Fibroblast of the aortic adventitia (primary cell): ENCODE results near the gene TM2D1. TPM values are rescaled to one million over a fixed set of nuclear protein-coding genes. Genes with fewer than 3 reads are reported as not detected.

Source experiments
- DNase-seq: peaks from one replicate; pipeline ENCODE4 v3.0.0-alpha.2; 2010; ENCODE audit warnings: low read depth
- H3K4me3 ChIP-seq: 2 replicates; pipeline ENCODE4 v1.5.1; 2011; ENCODE audit warnings: low read depth, mild to moderate bottlenecking, control low read depth, low read length, moderate library complexity
- total RNA-seq: library from RNA; depleted of rRNA; stranded (reverse); fragments of >200 nt; gene quantifications from 2 replicates; pipeline ENCODE4 v1.2.3, GENCODE V29; 2012; ENCODE audit warnings: low replicate concordance
- TF ChIP-seq, protein P1 (sequence below): IDR thresholded peaks from 2 replicates; pipeline ENCODE4 v1.5.1; 2011; ENCODE audit warnings: mild to moderate bottlenecking, low read length, control low read depth, inconsistent platforms; ENCODE audit not compliant: insufficient read depth

TM2D1 gene
- 55.0 and 89.8 TPM in 2 replicates for total RNA-seq

DNA sequence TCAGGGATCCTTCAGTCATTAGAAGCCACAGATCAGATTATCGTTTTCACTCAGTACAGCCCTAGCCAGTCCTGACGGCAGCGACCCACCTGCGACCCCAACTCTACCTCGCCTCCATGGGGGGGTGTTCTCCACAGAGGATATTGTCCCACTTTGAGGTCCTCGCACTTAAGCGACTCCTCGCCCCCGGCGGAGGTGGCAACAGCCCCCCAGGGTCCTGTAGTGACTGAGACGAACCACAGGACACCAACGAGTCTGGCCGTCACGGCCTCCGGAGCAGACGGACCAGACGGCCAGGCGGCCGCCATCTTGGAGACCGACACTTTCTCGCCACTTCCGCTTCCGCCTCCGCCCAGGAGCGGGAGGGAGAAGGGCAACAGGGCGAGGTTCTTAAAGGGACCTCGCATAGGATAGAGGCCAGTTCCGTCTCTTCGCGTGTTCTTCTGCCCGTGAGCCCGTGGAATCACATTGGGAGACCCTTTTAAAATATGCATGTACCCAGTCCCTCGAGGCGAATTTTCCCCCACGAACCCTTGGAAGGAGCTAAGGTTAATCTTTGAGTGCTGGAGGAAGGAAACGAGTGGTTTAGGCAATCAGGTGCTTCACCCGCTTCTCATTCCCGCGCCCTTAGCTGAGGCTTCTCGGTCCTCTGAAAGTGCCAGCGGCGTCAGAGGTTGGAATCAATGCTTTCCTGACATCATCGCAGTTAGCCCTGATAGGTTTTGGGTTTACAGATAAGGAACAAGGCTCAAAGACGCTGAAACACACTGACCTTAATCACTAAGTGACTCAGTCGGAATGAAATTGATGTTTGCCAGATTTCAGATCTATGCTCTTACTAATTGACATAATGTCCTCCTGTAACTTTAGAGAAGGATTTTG, at the start of gene TM2D1:
TSS of gene TM2D1 (minus strand) at position 329 of the 882 bp plus-strand sequence. CDS start at position 308, 21 bp downstream.
- peak within 1 kb of the TSS; percentile 100 for H3K4me3 ChIP-seq
- TF ChIP-seq, protein P1, sequence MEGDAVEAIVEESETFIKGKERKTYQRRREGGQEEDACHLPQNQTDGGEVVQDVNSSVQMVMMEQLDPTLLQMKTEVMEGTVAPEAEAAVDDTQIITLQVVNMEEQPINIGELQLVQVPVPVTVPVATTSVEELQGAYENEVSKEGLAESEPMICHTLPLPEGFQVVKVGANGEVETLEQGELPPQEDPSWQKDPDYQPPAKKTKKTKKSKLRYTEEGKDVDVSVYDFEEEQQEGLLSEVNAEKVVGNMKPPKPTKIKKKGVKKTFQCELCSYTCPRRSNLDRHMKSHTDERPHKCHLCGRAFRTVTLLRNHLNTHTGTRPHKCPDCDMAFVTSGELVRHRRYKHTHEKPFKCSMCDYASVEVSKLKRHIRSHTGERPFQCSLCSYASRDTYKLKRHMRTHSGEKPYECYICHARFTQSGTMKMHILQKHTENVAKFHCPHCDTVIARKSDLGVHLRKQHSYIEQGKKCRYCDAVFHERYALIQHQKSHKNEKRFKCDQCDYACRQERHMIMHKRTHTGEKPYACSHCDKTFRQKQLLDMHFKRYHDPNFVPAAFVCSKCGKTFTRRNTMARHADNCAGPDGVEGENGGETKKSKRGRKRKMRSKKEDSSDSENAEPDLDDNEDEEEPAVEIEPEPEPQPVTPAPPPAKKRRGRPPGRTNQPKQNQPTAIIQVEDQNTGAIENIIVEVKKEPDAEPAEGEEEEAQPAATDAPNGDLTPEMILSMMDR = no peak
- peak; percentile 85 for DNase-seq

DNA sequence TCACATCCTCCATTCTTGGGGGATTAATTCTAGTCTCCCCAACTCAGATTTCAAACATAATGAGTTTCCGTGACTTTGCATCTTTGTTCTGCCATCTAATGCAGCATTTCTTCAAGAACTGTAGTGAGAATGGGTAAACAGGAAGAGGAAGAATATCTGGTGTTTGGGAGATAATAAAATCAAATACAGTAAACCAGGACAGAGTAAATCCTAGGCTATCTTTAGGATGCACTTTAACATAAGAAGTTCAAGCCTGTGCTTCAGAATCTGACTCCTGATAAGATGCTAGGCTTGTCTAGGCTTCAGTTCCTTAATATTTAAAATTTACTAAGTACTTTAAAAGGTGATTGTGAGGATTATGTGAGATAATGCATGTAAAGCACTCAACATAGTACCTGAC, 45.2 kb upstream of the TM2D1 start:
- no peak overlapping the region for H3K4me3 ChIP-seq
- TF ChIP-seq, protein P1 = no peak
- no peak for DNase-seq

DNA sequence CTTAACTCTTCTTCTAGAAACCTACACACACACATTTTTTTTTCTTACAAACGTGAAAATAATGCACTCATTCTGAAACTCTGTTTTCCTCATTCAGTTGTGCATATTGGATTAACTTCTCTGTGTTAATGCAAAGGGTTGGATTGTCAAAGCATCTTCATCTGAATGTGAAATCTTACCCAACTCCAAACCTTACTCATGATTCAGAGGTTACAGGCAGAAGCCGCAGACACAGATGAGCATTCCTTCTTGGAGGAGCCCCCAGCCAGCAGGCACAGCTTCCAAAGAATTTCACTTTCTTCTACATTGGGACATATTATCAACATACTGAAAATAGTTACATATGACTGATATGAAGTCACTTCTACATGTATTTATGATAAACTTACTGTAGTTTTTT, 33.0 kb upstream of the TM2D1 start:
- peak; percentile 72 for DNase-seq
- TF ChIP-seq, protein P1 = no peak
- no peak overlapping the region for H3K4me3 ChIP-seq

GRCh38 chr1:61756773-61757172, 31.8 kb upstream of the TM2D1 start:
- no peak overlapping the region for H3K4me3 ChIP-seq
- TF ChIP-seq, protein P1 = no peak
- DNase-seq = no peak

GRCh38 chr1:61754545-61754944, 29.6 kb upstream of the TM2D1 start:
- no peak for DNase-seq
- TF ChIP-seq, protein P1 = no peak
- no peak overlapping the region for H3K4me3 ChIP-seq

GRCh38 chr1:61753998-61754508, 29.1 kb upstream of the TM2D1 start:
- H3K4me3 ChIP-seq = no peak overlapping the region
- DNase-seq = no peak
- TF ChIP-seq, protein P1 = no peak
